GM12875 (cell line): Measurements from ENCODE around the gene SLC6A3.

ENCODE experiments used
- H3K4me3 ChIP-seq: one replicate; pipeline ENCODE4 v1.5.1; 2011; ENCODE audit warnings: low read depth, low read length, control low read depth
- CTCF ChIP-seq: IDR thresholded peaks from 2 replicates; pipeline ENCODE4 v1.5.1; 2011; ENCODE audit warnings: low read depth, mild to moderate bottlenecking, control low read depth, inconsistent platforms, low read length, moderate library complexity, borderline replicate concordance; ENCODE audit not compliant: insufficient read depth

SLC6A3 gene

GRCh38 chr5:1357946-1358725 is 87.1 kb downstream of the SLC6A3 start:
- no peak overlapping the region for H3K4me3 ChIP-seq
- no peak for TF ChIP-seq CTCF

GRCh38 chr5:1356873-1357787 is 88.1 kb downstream of the SLC6A3 start:
- H3K4me3 ChIP-seq = no peak overlapping the region
- TF ChIP-seq CTCF = no peak

GRCh38 chr5:1354576-1354975 is 90.7 kb downstream of the SLC6A3 start:
- no peak overlapping the region for H3K4me3 ChIP-seq
- no peak for TF ChIP-seq CTCF

GRCh38 chr5:1352231-1353219 is 92.7 kb downstream of the SLC6A3 start:
- H3K4me3 ChIP-seq = no peak overlapping the region
- no peak for TF ChIP-seq CTCF

- no peak overlapping the region for H3K4me3 ChIP-seq
- TF ChIP-seq CTCF = no peak
These were observed 94.1 kb downstream of the SLC6A3 start for GRCh38 chr5:1351156-1351555.

GRCh38 chr5:1349246-1349645 is 96.0 kb downstream of the SLC6A3 start:
- no peak overlapping the region for H3K4me3 ChIP-seq
- TF ChIP-seq CTCF = no peak
